ENCODE measurements around the gene NCR3LG1. TPM values are rescaled to one million over a fixed set of nuclear protein-coding genes. Genes with fewer than 3 reads are reported as not detected.

Gene NCR3LG1
- total RNA-seq, 1 experiment from 2014 or later: 1.3 TPM

DNA sequence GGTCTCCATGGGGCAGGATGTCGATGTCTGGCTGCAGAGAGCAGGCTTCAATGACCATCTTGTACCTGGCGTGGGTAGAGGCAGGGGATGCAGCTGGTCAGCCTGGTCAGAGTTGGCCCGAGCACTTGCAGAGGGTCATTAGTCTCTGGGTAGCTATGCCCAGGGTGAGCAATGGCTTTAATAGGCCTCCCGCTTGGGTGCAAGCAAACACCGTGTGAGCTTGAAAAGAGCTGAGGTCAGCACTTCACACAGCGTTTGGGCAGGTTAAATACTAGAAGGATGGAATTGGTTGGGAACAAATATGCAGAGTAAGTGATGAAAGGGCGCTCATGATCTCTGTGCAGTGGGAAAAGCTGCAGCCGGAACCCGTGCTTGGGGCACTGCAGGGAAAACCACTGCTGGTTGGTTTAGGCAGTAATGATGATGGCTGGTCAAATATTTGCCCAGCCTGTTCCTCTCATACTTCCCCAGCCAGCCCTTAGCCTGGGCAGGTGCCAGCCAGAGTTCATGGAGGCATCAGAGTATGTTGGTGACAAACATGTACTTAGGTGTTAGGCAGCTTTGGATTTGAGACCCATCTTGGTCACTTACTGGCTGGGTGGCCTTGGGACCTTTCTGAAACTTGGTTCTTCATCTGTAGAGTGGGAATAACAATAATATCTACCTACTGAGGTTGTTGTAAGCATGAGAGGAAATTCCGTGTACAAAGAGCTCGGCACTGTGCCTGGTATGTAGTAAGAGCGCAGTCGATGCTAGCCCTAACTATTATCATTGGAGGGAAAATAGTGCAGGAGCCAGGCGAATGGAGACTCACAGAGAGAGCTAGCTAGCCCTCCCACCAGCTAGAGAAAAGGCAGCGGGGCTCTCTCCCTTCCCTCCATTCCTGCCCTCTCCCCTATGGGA, 62.1 kb downstream of the NCR3LG1 start:
- Histone ChIP-seq H4K20me1 (ENCODE audit: low read length) (no peaks in the 10 kb centered on the region), H3K4me2 (ENCODE audit: low read length) (no peak overlapping the region), H3K27ac (ENCODE audit: low read length) (no peak overlapping the region), H2AFZ (ENCODE audit: low read length) (no peak overlapping the region), H3K27me3 (ENCODE audit: low read length) (peaks cover 24% of the 10 kb centered on the region), H3K9ac (ENCODE audit: low read length) (no peak overlapping the region), H3K4me3 (ENCODE audit: low read length) (no peak overlapping the region), H3K36me3 (ENCODE audit: low read depth, low read length) (no peaks in the 10 kb centered on the region), H3K79me2 (ENCODE audit: low read length) (no peaks in the 10 kb centered on the region), H3F3A (ENCODE audit: low read length, unreplicated experiment) (no peaks in the 10 kb centered on the region), H3K4me1 (ENCODE audit: insufficient read depth, low read length) (no peaks in the 10 kb centered on the region), H3K9me2 (replicated peaks; ENCODE audit: low read length) (no peaks in the 10 kb centered on the region), H3K9me3 (ENCODE audit: low read length) (no peaks in the 10 kb centered on the region)
- CTCF ChIA-PET: no interaction called here
- POLR2A ChIA-PET (ENCODE audit: unreplicated experiment): interaction anchor here (0.5 kb wide), 1 partner anchor 25 kb away, joined by 3 read pairs; the partner anchor contains the start of gene KCNJ11
- ATAC-seq: no peak; the same call in 1 of the 2 replicates
- intact Hi-C loops (cut with micrococcal nuclease): no loop called here
- DNase-seq: no peak
- BruUV-seq (replicated peaks): no TSS peak
- TF ChIP-seq EZH2phosphoT487 (IDR thresholded peaks at IDR 0.05; ENCODE audit: borderline replicate concordance, low read length): no peak
- TF ChIP-seq EZH2 (IDR thresholded peaks at IDR 0.05; ENCODE audit: low read length, unreplicated experiment): no peak
- TF ChIP-seq, protein P1, sequence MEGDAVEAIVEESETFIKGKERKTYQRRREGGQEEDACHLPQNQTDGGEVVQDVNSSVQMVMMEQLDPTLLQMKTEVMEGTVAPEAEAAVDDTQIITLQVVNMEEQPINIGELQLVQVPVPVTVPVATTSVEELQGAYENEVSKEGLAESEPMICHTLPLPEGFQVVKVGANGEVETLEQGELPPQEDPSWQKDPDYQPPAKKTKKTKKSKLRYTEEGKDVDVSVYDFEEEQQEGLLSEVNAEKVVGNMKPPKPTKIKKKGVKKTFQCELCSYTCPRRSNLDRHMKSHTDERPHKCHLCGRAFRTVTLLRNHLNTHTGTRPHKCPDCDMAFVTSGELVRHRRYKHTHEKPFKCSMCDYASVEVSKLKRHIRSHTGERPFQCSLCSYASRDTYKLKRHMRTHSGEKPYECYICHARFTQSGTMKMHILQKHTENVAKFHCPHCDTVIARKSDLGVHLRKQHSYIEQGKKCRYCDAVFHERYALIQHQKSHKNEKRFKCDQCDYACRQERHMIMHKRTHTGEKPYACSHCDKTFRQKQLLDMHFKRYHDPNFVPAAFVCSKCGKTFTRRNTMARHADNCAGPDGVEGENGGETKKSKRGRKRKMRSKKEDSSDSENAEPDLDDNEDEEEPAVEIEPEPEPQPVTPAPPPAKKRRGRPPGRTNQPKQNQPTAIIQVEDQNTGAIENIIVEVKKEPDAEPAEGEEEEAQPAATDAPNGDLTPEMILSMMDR (conservative IDR thresholded peaks at IDR 0.05; ENCODE audit: low read depth, low read length): no peak

DNA sequence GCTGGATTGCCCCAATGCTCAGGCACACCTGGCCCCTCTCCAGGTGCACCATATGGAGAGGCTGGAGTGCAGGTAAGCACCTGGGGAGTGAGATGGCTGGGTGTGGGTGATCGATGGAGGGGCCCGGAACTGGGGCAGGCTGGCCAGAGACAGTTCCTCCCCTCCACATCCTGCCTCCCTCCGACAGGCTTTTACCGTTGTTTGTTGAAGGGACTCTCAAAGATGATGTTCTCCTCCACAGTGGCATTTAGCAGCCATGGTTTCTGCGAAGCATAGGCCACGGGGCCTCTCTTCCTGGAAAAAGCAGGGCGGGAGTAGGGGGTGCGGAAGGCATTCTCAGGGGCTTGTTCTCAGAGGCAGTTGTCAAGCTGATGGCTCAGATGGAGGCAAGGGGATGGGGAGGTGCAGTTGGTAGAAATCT, 62.7 kb downstream of the NCR3LG1 start:
- ATAC-seq (no peak), DNase-seq (no peak)
- BruUV-seq (replicated peaks): no TSS peak
- Histone ChIP-seq H3K4me2 (ENCODE audit: low read length) (no peak overlapping the region), H3K36me3 (ENCODE audit: low read depth, low read length) (no peaks in the 10 kb centered on the region), H3K9ac (ENCODE audit: low read length) (no peak overlapping the region), H3F3A (ENCODE audit: low read length, unreplicated experiment) (no peaks in the 10 kb centered on the region), H4K20me1 (ENCODE audit: low read length) (no peaks in the 10 kb centered on the region), H3K9me2 (replicated peaks; ENCODE audit: low read length) (no peaks in the 10 kb centered on the region), H2AFZ (ENCODE audit: low read length) (no peak overlapping the region), H3K9me3 (ENCODE audit: low read length) (no peaks in the 10 kb centered on the region), H3K4me1 (ENCODE audit: insufficient read depth, low read length) (no peaks in the 10 kb centered on the region), H3K79me2 (ENCODE audit: low read length) (no peaks in the 10 kb centered on the region), H3K27ac (ENCODE audit: low read length) (no peak overlapping the region), H3K4me3 (ENCODE audit: low read length) (no peak overlapping the region), H3K27me3 (ENCODE audit: low read length) (peaks cover 30% of the 10 kb centered on the region)
- intact Hi-C loops (cut with micrococcal nuclease): no loop called here
- TF ChIP-seq EZH2phosphoT487 (IDR thresholded peaks at IDR 0.05; ENCODE audit: borderline replicate concordance, low read length): no peak
- TF ChIP-seq, protein P1 (conservative IDR thresholded peaks at IDR 0.05; ENCODE audit: low read depth, low read length): no peak
- TF ChIP-seq EZH2 (IDR thresholded peaks at IDR 0.05; ENCODE audit: low read length, unreplicated experiment): no peak
- ChIA-PET CTCF (no interaction called here), POLR2A (ENCODE audit: unreplicated experiment) (no interaction called here)

DNA sequence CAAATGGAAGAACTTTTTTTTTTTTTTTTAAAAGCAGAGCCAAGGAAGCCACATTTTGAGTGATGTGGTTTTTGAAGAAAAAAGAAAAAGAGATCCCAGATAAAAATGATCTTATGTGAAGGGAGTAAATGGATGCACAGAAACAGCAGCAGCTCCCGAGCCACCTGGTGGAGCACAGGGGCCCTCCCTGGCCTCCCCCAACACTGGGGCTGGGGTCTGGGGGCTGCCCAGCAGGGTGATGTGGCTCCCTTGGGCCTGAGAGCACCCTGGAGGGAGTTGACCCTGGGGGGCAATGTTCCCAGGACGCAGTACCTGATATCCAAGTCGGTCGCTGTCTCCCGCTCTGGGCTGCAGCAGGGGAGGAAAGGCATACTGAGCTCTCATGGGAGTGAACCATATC, 63.4 kb downstream of the NCR3LG1 start:
- ChIA-PET POLR2A (ENCODE audit: unreplicated experiment) (no interaction called here), CTCF (no interaction called here)
- Histone ChIP-seq H3K9me3 (ENCODE audit: low read length) (no peaks in the 10 kb centered on the region), H3K4me2 (ENCODE audit: low read length) (no peak overlapping the region), H3K9me2 (replicated peaks; ENCODE audit: low read length) (no peaks in the 10 kb centered on the region), H3K27me3 (ENCODE audit: low read length) (peaks cover 37% of the 10 kb centered on the region), H3K27ac (ENCODE audit: low read length) (no peak overlapping the region), H3K79me2 (ENCODE audit: low read length) (no peaks in the 10 kb centered on the region), H4K20me1 (ENCODE audit: low read length) (no peaks in the 10 kb centered on the region), H3K36me3 (ENCODE audit: low read depth, low read length) (no peaks in the 10 kb centered on the region), H3K9ac (ENCODE audit: low read length) (no peak overlapping the region), H2AFZ (ENCODE audit: low read length) (no peak overlapping the region), H3K4me3 (ENCODE audit: low read length) (no peak overlapping the region), H3K4me1 (ENCODE audit: insufficient read depth, low read length) (no peaks in the 10 kb centered on the region), H3F3A (ENCODE audit: low read length, unreplicated experiment) (no peaks in the 10 kb centered on the region)
- no TSS peak for BruUV-seq (replicated peaks)
- DNase-seq (no peak), ATAC-seq (no peak)
- intact Hi-C loops (cut with micrococcal nuclease): no loop called here
- TF ChIP-seq EZH2 (IDR thresholded peaks at IDR 0.05; ENCODE audit: low read length, unreplicated experiment) (no peak), EZH2phosphoT487 (IDR thresholded peaks at IDR 0.05; ENCODE audit: borderline replicate concordance, low read length) (no peak)
- TF ChIP-seq, protein P1 (conservative IDR thresholded peaks at IDR 0.05; ENCODE audit: low read depth, low read length): no peak

Data from PC-3 (cell line).